Spleen (tissue), 3 donors: Measurements from ENCODE around the gene GRAMD2A.

Source experiments
- POLR2A ChIP-seq, 3 donors: fragments of 450-650 bp; IDR thresholded peaks; one replicate each; pipeline ENCODE4 v1.5.1; 2017; ENCODE audit warnings: antibody characterized with exemption in 3 of 3, mild to moderate bottlenecking in 1 of 3
- POLR2AphosphoS5 ChIP-seq, 3 donors: sonication (generic); formaldehyde crosslinking; IDR thresholded peaks; one replicate each; pipeline ENCODE4 v1.5.1; 2017; ENCODE audit warnings: antibody characterized with exemption in 3 of 3

- peak; percentile 5 to 39 (median 25) for TF ChIP-seq POLR2AphosphoS5 (IDR thresholded peaks at IDR 0.05)
- no peak for TF ChIP-seq POLR2A (IDR thresholded peaks at IDR 0.05)
Measured at GRCh38 chr15:72201391-72201921, 3.9 kb upstream of the GRAMD2A start.
